Epithelial cell of esophagus (primary cell): ENCODE results near the gene VTN.
A peak's percentile ranks its signal among the peaks of the same experiment; 100 is the strongest.

Experiments
- DNase-seq: peaks from one replicate; pipeline ENCODE4 v3.0.0; 2010; ENCODE audit warnings: low read depth
- H3K4me3 ChIP-seq: 2 replicates; pipeline ENCODE4 v1.5.1; 2011; ENCODE audit warnings: mild to moderate bottlenecking, low read length, control low read depth
- TF ChIP-seq, protein P1 (sequence below): IDR thresholded peaks from 2 replicates; pipeline ENCODE4 v1.5.1; 2011; ENCODE audit warnings: low read depth, mild to moderate bottlenecking, low read length, control low read depth, inconsistent platforms; ENCODE audit not compliant: insufficient read depth; ENCODE audit errors: missing control alignments

Gene VTN

DNA sequence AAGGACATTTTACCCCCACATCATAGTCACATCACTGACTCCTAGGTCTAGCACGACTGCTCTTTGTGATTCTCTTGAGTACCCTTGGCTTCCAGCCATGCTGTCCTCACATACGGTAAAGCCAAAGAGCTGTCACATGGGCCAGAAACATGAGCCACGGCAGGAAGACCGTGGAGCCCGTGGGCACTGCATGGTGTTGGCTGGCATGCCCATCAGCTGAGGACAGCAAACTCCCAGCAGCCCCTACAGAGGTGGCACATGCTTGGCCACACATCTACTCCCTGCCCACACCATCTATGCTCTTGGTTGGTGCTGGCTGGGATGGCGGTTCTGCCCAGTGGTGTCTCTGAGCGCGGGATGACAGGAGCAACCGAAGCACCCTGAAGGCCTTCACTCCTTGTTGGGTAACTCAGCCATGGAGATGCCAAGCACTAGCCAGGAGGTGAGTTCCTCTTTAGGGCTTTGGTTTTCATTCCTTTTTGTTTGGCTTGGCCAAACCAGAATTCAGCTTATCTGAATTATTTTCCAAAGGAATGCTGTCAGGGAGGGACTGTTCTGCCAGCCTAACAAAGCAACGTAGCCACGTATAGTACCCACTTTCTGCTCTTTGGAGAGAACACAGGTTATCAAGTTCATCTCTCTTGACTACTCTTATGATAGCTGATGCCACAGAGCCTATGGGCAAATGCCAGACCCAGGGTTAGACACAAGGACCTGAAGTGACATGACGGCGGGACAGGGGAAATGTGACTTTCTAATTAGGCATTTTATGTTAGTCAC is 24.5 kb downstream of the VTN start:
- no peak for DNase-seq
- no peak overlapping the region for H3K4me3 ChIP-seq
- TF ChIP-seq, protein P1, sequence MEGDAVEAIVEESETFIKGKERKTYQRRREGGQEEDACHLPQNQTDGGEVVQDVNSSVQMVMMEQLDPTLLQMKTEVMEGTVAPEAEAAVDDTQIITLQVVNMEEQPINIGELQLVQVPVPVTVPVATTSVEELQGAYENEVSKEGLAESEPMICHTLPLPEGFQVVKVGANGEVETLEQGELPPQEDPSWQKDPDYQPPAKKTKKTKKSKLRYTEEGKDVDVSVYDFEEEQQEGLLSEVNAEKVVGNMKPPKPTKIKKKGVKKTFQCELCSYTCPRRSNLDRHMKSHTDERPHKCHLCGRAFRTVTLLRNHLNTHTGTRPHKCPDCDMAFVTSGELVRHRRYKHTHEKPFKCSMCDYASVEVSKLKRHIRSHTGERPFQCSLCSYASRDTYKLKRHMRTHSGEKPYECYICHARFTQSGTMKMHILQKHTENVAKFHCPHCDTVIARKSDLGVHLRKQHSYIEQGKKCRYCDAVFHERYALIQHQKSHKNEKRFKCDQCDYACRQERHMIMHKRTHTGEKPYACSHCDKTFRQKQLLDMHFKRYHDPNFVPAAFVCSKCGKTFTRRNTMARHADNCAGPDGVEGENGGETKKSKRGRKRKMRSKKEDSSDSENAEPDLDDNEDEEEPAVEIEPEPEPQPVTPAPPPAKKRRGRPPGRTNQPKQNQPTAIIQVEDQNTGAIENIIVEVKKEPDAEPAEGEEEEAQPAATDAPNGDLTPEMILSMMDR, result no peak

DNA sequence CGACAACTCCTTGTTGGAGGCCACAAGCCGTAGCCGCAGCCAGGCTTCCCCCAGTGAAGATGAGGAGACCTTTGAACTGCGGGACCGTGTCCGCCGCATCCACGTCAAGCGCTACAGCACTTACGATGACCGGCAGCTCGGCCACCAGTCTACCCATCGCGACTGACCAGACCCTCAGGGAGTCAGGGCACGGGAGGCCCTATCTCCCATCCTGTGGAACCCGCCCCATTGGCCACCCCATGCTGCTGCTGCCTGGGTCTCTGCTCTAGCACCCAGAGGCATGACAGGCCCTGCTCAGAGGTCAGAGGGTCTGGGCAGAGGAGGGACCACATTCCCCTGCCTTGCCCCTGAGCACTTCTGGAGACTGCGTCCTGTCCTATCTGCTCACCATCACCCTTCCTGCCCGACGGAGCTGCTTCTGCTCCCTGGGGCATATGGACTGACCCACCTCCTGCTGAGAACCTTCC is 25.6 kb downstream of the VTN start:
- DNase-seq, result no peak
- TF ChIP-seq, protein P1, result no peak
- H3K4me3 ChIP-seq, result no peak overlapping the region

DNA sequence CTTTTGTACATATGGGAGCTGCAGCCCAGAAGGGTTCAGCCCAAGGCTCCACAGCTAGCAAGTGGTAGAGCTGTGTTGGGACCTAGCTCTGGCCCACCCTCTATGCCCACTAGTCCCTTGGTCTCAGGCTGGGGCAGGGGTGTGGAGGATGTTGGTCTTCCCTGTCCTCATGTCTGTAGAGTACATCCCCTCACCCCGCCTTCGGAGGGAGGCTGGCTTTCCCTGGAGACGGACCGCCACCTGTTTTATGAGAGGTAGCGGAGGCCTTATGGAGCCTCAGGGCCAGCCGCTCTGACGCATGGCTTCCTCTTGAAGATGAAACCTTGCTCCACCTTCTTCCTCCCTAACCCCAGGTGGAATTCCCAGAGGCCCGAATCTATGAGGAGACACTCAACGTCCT is 26.1 kb downstream of the VTN start:
- DNase-seq, result no peak
- TF ChIP-seq, protein P1, result no peak
- H3K4me3 ChIP-seq, result no peak overlapping the region

DNA sequence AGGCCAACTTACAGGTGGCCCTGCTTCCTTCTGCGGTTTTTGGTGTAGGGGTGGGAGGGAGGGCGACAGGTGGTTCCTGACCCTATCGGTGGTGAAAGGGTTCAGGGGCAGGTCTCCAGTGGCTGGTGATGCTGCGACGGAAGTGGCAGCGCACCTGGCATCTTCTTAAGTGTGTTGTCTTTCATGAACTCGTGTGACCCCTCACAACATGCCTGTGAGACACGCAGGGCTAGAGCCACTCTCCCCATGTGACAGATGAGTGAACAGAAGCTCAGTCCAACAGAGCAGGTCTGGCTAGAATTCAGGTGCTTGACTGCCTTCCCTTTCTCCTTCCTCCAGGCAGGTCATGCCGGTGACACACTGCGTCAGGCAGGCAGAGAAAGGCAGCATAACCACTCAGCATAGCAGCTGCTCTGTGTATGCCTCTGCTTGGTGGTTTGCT is 26.6 kb downstream of the VTN start:
- TF ChIP-seq, protein P1, result no peak
- DNase-seq, result peak; percentile 55
- H3K4me3 ChIP-seq, result no peak overlapping the region

DNA sequence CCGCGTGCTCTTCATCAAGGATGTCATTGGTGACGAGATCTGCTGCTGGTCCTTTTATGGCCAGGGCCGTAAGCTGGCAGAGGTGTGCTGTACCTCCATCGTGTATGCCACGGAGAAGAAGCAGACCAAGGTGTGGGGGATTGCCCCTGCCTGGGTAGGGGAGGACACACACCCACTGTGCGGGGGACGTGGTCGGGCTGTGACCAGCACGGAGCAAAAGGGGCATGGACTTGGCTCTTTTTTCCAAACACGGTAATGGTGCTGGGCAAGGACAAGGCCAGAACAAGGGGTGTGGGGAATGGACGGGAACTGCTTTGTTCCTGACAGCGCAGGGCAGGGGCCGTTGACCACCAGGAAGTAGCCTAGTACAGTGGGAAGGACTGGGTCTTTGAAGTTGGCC is 27.8 kb downstream of the VTN start:
- H3K4me3 ChIP-seq, result no peak overlapping the region
- no peak for DNase-seq
- TF ChIP-seq, protein P1, result no peak

DNA sequence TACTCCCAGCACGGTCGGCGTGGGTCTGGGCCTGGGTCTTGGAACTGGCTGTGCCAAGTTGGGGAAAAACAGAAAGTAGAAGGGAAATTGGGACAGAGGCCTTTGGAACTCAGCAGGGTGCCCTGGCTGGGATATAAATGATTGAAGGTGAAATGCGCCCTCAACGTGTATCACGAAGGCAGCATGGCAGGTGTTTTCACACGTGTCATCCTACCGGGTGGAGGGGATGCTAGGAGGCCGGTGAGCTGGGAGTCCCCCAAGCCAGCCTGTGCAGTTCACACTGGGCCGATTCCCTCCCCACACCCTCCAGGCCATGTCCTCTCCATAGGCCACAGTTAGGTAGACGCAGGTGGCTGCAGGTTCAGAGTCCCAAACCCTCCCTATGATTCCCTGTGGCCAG is 28.6 kb downstream of the VTN start:
- TF ChIP-seq, protein P1, result no peak
- H3K4me3 ChIP-seq, result no peak overlapping the region
- DNase-seq, result no peak

DNA sequence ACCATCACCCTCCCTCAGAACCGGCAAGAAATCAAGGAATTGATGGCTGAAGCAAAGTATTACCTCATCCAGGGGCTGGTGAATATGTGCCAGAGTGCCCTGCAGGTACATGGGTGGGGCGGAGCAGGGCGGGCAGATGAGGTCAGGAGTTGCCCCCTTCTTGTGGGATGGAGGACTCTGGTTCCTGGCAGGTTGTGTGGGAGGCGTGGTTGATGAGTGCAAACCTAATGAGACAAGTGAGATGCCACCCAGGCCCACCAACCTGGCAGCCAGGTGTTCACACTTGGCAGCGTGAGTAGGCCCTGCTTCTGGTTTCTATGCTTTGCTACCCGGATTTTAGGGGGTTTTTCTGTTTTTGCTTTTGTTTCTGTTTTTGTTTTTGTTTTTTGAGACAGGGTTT is 29.7 kb downstream of the VTN start:
- H3K4me3 ChIP-seq, result no peak overlapping the region
- no peak for DNase-seq
- TF ChIP-seq, protein P1, result no peak
